Gastroesophageal sphincter (tissue), 4 donors: ENCODE data around the gene NR1H2. TPM values are rescaled to one million over a fixed set of nuclear protein-coding genes. Genes with fewer than 3 reads are reported as not detected.

Source experiments
- ATAC-seq: fragments of 150-250 bp; one replicate; pipeline ENCODE4 v1.9.1; 2016; ENCODE audit warnings: mild to moderate bottlenecking, moderate library complexity
- H3K27ac ChIP-seq, 4 donors: fragments of 200-600 bp; sonication (generic) in 3 of 4; 1 replicate in 3 of 4; 2 replicates in 1 of 4; pipeline ENCODE4 v1.5.1; 2016 to 2019
- H3K27me3 ChIP-seq: fragments of 200-600 bp; sonication (generic); one replicate; pipeline ENCODE4 v1.5.1; 2019
- H3K36me3 ChIP-seq, 2 donors: fragments of 200-600 bp; sonication (generic); one replicate each; pipeline ENCODE4 v1.5.1; 2019; ENCODE audit warnings: control low read depth in 1 of 2
- H3K4me1 ChIP-seq, 3 donors: fragments of 200-600 bp; sonication (generic); 1 replicate in 2 of 3; 2 replicates in 1 of 3; pipeline ENCODE4 v1.5.1; 2016 to 2019; ENCODE audit warnings: control low read depth in 2 of 3
- H3K4me3 ChIP-seq, 2 donors: fragments of 200-600 bp; sonication (generic); one replicate each; pipeline ENCODE4 v1.5.1; 2019; ENCODE audit warnings: mild to moderate bottlenecking in 1 of 2, moderate library complexity in 1 of 2
- H3K9me3 ChIP-seq, 3 donors: fragments of 200-600 bp; sonication (generic); one replicate each; pipeline ENCODE4 v1.5.1; 2017 to 2019; ENCODE audit warnings: control low read depth in 2 of 3
- CTCF ChIP-seq, 4 experiments: fragments of 200-600 bp in 2 of 4; fragments of 450-650 bp in 2 of 4; sonication (generic) in 1 of 4; IDR thresholded peaks; one replicate each; pipeline ENCODE4 v1.5.1; 2017 to 2019; ENCODE audit warnings: antibody characterized with exemption in 4 of 4, mild to moderate bottlenecking in 2 of 4, moderate library complexity in 2 of 4
- EP300 ChIP-seq: sonication (generic); formaldehyde crosslinking; IDR thresholded peaks from one replicate; pipeline ENCODE4 v1.6.1; 2017; ENCODE audit warnings: antibody characterized with exemption, mild to moderate bottlenecking
- POLR2A ChIP-seq, 2 donors: fragments of 450-650 bp; IDR thresholded peaks; one replicate each; pipeline ENCODE4 v1.6.1; 2017; ENCODE audit warnings: antibody characterized with exemption in 2 of 2, mild to moderate bottlenecking in 2 of 2, moderate library complexity in 1 of 2
- POLR2AphosphoS5 ChIP-seq: sonication (generic); formaldehyde crosslinking; IDR thresholded peaks from one replicate; pipeline ENCODE4 v1.6.1; 2017; ENCODE audit warnings: antibody characterized with exemption
- WGBS, 2 donors: methylation state at CpG; one replicate each; pipeline ENCODE4 v1.1.5; 2018; ENCODE audit warnings: low coverage in 1 of 2; 5-methylcytosine and 5-hydroxymethylcytosine counted together
- total RNA-seq, 4 donors: library from RNA; depleted of rRNA; stranded (reverse); fragments of >200 nt; gene quantifications; one replicate each; pipeline ENCODE4 v1.1.0, GENCODE V29; 2016

The NR1H2 gene
- total RNA-seq, 4 donors from 2014 or later: 138 to 191 (median 145) TPM

GRCh38 chr19:50427997-50428425, 51.8 kb downstream of the NR1H2 start:
- peak; percentile 80 for ATAC-seq
- Histone ChIP-seq H3K36me3 (no peaks in the 10 kb centered on the region), H3K27me3 (peaks cover 51% of the 10 kb centered on the region), H3K9me3 (no peaks in the 10 kb centered on the region), H3K4me1 (peaks cover 0 to 30% (median 7%) of the 10 kb centered on the region in 3 donors), H3K27ac (peak overlapping the region in 2 of 4 donors; percentile 43 to 64), H3K4me3 (peak overlapping the region in 1 of 2 donors; percentile 38)
- TF ChIP-seq POLR2A (IDR thresholded peaks at IDR 0.05) (peak; percentile 18 to 19), CTCF (IDR thresholded peaks at IDR 0.05) (no peak), POLR2AphosphoS5 (no peak)
- WGBS, 2 donors: 4% methylated on average over 5 of the region's 38 CpGs; no CpG with 5 or more reads in 1 of the 2 donors

- Histone ChIP-seq H3K27ac (no peak overlapping the region), H3K36me3 (no peaks in the 10 kb centered on the region), H3K4me1 (peaks cover 0 to 30% (median 7%) of the 10 kb centered on the region in 3 donors), H3K9me3 (no peaks in the 10 kb centered on the region), H3K4me3 (no peak overlapping the region), H3K27me3 (peaks cover 51% of the 10 kb centered on the region)
- WGBS, 2 donors: 80 to 100% methylated on average over 1 of the region's 7 CpGs
- ATAC-seq: no peak
- TF ChIP-seq EP300: no peak
- TF ChIP-seq POLR2AphosphoS5: no peak
- TF ChIP-seq CTCF (IDR thresholded peaks at IDR 0.05): no peak
- TF ChIP-seq POLR2A (IDR thresholded peaks at IDR 0.05): no peak
Observed at GRCh38 chr19:50428772-50429463, 52.7 kb downstream of the NR1H2 start.

- no peaks in the 10 kb centered on the region for H3K9me3 ChIP-seq
- ATAC-seq: no peak
- H3K27ac ChIP-seq: no peak overlapping the region
- peaks cover 0 to 30% (median 7%) of the 10 kb centered on the region in 3 donors for H3K4me1 ChIP-seq
- WGBS, 2 donors: 24 to 38% methylated on average over 9 to 13 of the region's 13 CpGs
- H3K27me3 ChIP-seq: peaks cover 66% of the 10 kb centered on the region
- H3K4me3 ChIP-seq: peak overlapping the region in 1 of 2 donors; percentile 67
- TF ChIP-seq CTCF (IDR thresholded peaks at IDR 0.05) (no peak), EP300 (no peak)
- no peaks in the 10 kb centered on the region for H3K36me3 ChIP-seq
Observed at GRCh38 chr19:50430888-50431342, 54.7 kb downstream of the NR1H2 start.

GRCh38 chr19:50431343-50432220, 55.3 kb downstream of the NR1H2 start:
- ATAC-seq: peak; percentile 88
- H3K27ac ChIP-seq: peak overlapping the region in 3 of 4 donors; percentile 58 to 72 (median 62)
- 0 to 3% methylated on average over 11 of the region's 54 CpGs for WGBS, 2 donors
- TF ChIP-seq EP300: no peak
- no peak for TF ChIP-seq POLR2AphosphoS5
- no peak for TF ChIP-seq POLR2A (IDR thresholded peaks at IDR 0.05)
- TF ChIP-seq CTCF (IDR thresholded peaks at IDR 0.05): no peak
- peaks cover 0 to 30% (median 7%) of the 10 kb centered on the region in 3 donors for H3K4me1 ChIP-seq
- peak overlapping the region; percentile 36 to 67 for H3K4me3 ChIP-seq
- peaks cover 71% of the 10 kb centered on the region for H3K27me3 ChIP-seq
- no peaks in the 10 kb centered on the region for H3K9me3 ChIP-seq
- H3K36me3 ChIP-seq: no peaks in the 10 kb centered on the region
